NB4 (cell line): ENCODE results near the gene TLE3.

Experiments used
- POLR2A ChIP-seq: IDR thresholded peaks from 2 replicates; pipeline ENCODE4 v1.6.1; 2011; ENCODE audit warnings: mild to moderate bottlenecking; ENCODE audit not compliant: insufficient read length; ENCODE audit errors: extremely low read depth
- TF ChIP-seq, protein P1 (sequence below): IDR thresholded peaks from one replicate; pipeline ENCODE4 v1.5.1; 2012; ENCODE audit warnings: low read depth, low read length

DNA sequence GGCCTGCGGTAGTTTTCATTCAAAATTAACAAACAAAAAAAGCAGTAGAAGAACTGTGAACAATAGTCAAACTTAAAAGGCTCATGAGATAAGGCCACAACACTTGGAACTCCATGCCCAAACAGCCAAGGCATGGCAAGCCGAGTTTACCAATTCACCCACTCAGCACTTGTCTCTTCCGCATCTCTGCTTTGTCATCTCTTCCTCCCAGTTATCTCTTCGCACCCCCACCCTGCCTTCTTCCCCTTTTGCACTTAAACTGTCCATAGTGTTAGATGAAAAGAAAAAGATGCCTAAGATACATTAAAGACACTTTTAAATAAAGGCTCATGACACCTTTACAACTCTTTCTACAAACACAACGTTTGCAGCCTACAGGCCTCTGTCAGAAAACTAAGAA lies 11.1 kb downstream of the TLE3 start:
- TF ChIP-seq, protein P1, sequence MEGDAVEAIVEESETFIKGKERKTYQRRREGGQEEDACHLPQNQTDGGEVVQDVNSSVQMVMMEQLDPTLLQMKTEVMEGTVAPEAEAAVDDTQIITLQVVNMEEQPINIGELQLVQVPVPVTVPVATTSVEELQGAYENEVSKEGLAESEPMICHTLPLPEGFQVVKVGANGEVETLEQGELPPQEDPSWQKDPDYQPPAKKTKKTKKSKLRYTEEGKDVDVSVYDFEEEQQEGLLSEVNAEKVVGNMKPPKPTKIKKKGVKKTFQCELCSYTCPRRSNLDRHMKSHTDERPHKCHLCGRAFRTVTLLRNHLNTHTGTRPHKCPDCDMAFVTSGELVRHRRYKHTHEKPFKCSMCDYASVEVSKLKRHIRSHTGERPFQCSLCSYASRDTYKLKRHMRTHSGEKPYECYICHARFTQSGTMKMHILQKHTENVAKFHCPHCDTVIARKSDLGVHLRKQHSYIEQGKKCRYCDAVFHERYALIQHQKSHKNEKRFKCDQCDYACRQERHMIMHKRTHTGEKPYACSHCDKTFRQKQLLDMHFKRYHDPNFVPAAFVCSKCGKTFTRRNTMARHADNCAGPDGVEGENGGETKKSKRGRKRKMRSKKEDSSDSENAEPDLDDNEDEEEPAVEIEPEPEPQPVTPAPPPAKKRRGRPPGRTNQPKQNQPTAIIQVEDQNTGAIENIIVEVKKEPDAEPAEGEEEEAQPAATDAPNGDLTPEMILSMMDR: no peak
- no peak for TF ChIP-seq POLR2A
